Measurements from ENCODE around the gene PSMA3. TPM values are rescaled to one million over a fixed set of nuclear protein-coding genes. Genes with fewer than 3 reads are reported as not detected.

PSMA3 gene
- total RNA-seq, 1 experiment from 2014 or later, result 355 TPM

GRCh38 chr14:58243790-58244555, 670 bp upstream of the PSMA3 start:
- Histone ChIP-seq H3K27ac (ENCODE audit: low read depth, low read length, poor library complexity, severe bottlenecking) (peak overlapping the region; percentile 96), H3K4me3 (ENCODE audit: low read depth, low read length, poor library complexity, severe bottlenecking) (peak overlapping the region; percentile 88), H3K27me3 (replicated peaks; ENCODE audit: insufficient read depth, low read depth, low read length, poor library complexity) (no peaks in the 10 kb centered on the region), H3K4me1 (ENCODE audit: insufficient read depth, low read length, poor library complexity, severe bottlenecking) (peaks cover 14% of the 10 kb centered on the region), H3K9me3 (ENCODE audit: low read depth, low read length, poor library complexity, severe bottlenecking) (no peaks in the 10 kb centered on the region), H3K36me3 (ENCODE audit: insufficient read depth, low read length, poor library complexity, severe bottlenecking) (peaks cover 12% of the 10 kb centered on the region)
- BruUV-seq (replicated peaks), result TSS peak; percentile 96
- DNase-seq (ENCODE audit: low spot score), result peak; percentile 57
- CTCF ChIA-PET, result interaction anchor here (0.6 to 0.7 kb wide), 2 partner anchors 34 to 57 kb away, joined by 3 to 5 read pairs; no protein-coding TSS in a partner anchor
- POLR2A ChIA-PET (ENCODE audit: low non-redundant PET), result no interaction called here
- TF ChIP-seq EZH2 (IDR thresholded peaks at IDR 0.05; ENCODE audit: borderline replicate concordance, low read depth, low read length, poor library complexity, severe bottlenecking) (no peak), CTCF (conservative IDR thresholded peaks at IDR 0.05; ENCODE audit: low read depth, low read length) (no peak)
- intact Hi-C loops (cut with micrococcal nuclease; ENCODE audit: unreplicated experiment), result no loop called here

GRCh38 chr14:58245562-58245961, 919 bp downstream of the PSMA3 start:
- Histone ChIP-seq H3K9me3 (ENCODE audit: low read depth, low read length, poor library complexity, severe bottlenecking) (no peaks in the 10 kb centered on the region), H3K36me3 (ENCODE audit: insufficient read depth, low read length, poor library complexity, severe bottlenecking) (peaks cover 24% of the 10 kb centered on the region), H3K27me3 (replicated peaks; ENCODE audit: insufficient read depth, low read depth, low read length, poor library complexity) (no peaks in the 10 kb centered on the region), H3K27ac (ENCODE audit: low read depth, low read length, poor library complexity, severe bottlenecking) (peak overlapping the region; percentile 96), H3K4me3 (ENCODE audit: low read depth, low read length, poor library complexity, severe bottlenecking) (peak overlapping the region; percentile 88), H3K4me1 (ENCODE audit: insufficient read depth, low read length, poor library complexity, severe bottlenecking) (peaks cover 14% of the 10 kb centered on the region)
- no TSS peak for BruUV-seq (replicated peaks)
- no peak for DNase-seq (ENCODE audit: low spot score)
- intact Hi-C loops (cut with micrococcal nuclease; ENCODE audit: unreplicated experiment), result no loop called here
- no peak for TF ChIP-seq EZH2 (IDR thresholded peaks at IDR 0.05; ENCODE audit: borderline replicate concordance, low read depth, low read length, poor library complexity, severe bottlenecking)
- TF ChIP-seq CTCF (conservative IDR thresholded peaks at IDR 0.05; ENCODE audit: low read depth, low read length), result no peak
- ChIA-PET POLR2A (ENCODE audit: low non-redundant PET) (no interaction called here), CTCF (no interaction called here)

- DNase-seq (ENCODE audit: low spot score), result no peak
- no TSS peak for BruUV-seq (replicated peaks)
- ChIA-PET POLR2A (ENCODE audit: low non-redundant PET) (no interaction called here), CTCF (no interaction called here)
- no peak overlapping the region for H3K27ac ChIP-seq (ENCODE audit: low read depth, low read length, poor library complexity, severe bottlenecking)
- intact Hi-C loops (cut with micrococcal nuclease; ENCODE audit: unreplicated experiment), result loop anchor here (10.0 kb wide), 1 partner anchor 145 kb away; no protein-coding TSS in a partner anchor
- H3K27me3 ChIP-seq (replicated peaks; ENCODE audit: insufficient read depth, low read depth, low read length, poor library complexity), result no peaks in the 10 kb centered on the region
- H3K9me3 ChIP-seq (ENCODE audit: low read depth, low read length, poor library complexity, severe bottlenecking), result no peaks in the 10 kb centered on the region
- no peak overlapping the region for H3K4me3 ChIP-seq (ENCODE audit: low read depth, low read length, poor library complexity, severe bottlenecking)
- TF ChIP-seq EZH2 (IDR thresholded peaks at IDR 0.05; ENCODE audit: borderline replicate concordance, low read depth, low read length, poor library complexity, severe bottlenecking) (no peak), CTCF (conservative IDR thresholded peaks at IDR 0.05; ENCODE audit: low read depth, low read length) (no peak)
- H3K36me3 ChIP-seq (ENCODE audit: insufficient read depth, low read length, poor library complexity, severe bottlenecking), result peaks cover 63% of the 10 kb centered on the region
- H3K4me1 ChIP-seq (ENCODE audit: insufficient read depth, low read length, poor library complexity, severe bottlenecking), result peaks cover 14% of the 10 kb centered on the region
These were observed 5.0 kb downstream of the PSMA3 start for GRCh38 chr14:58249611-58250010.
